ENCODE data around the gene MANBA.

Gene MANBA

DNA sequence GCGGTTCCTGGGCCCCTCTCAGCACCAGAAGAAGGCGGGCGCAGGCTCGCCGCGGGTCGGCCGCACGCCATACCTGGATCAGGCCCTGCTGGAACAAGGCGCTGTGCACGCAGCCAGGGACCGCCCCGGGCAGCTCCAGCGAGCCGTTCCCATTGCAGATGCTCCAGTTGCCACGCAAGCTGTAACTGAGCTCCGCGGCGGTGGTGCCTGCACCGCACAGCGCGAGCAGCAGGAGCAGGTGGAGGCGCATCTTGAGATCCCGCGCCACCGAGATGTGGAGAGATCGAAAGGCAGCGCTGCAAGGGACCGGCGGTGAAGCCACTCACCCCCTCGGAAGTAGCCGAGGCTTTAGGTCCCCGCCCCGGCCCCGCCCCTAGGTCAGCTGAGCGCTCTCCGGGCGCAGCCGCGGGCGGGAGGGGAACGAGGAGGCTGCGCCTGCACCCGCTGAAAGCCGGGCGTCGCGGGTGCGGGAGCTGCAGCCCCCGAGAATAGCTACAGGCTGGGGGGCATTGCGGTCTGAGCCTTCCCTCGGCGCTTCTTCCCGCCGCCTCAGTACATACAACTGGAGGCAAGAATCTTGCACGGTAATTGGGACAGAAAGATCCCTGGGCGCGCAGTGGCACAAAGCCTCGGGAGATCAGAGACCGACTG is at the start of gene MANBA:
Gene MANBA (minus strand): TSS at position 324 of the 651 bp plus-strand sequence. CDS start 74 bp downstream, at position 250.
- DNase-seq: peak; percentile 19 to 90 (median 78)

DNA sequence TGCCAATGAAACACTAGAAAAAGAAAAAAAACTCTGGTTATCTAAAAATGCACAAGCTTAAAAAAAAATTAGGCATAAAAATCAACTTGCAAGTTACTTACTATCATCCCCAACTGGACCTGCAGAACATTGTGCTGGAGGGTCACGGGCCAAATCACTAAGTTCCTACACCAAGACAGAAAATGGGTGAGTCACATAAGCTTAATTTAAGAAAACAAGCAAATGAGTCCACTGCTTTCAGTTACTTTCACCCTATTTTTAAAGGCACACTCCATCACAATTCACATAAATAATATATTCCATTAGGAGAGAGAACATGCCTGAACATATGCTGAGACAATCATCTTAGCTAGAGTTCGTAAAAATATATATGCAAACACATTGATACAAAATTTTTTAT is 48.9 kb upstream of the MANBA start:
- no peak for DNase-seq

DNA sequence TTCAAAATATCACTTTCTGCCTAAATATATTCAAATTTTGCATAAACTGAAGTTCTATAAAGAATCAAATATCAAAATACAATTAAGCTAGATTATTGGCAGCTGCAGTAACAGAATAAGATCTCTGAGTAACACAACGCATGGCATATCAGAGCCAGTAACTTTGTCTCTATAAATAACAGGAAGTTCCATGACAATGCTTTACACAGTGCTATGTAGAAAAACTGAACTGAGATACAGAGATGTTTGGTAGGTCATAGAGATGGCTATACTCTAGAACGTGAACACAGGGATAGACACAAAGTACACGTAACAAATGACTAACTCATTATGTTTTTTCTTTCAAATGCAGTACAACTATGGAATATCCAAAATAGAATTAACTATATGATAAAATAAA is 48.4 kb upstream of the MANBA start:
- no peak for DNase-seq

DNA sequence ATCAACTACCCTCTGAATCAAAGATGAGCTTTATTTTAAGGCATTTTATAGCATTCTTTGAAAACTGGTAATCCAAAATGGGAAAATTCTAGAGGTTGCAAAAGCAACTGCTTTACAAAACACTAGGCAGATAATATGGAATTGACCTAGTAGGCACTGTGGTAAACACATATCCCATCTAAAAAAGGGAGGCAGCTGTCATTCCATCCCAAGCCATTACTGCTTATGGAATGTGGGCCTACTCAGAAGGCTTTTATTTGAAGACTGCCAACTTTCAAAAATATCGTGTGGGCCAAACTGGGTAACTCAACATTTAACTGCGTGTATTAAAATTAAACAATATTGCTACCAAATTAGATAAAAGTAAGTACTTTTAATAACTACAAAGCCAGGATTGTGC is 47.2 kb upstream of the MANBA start:
- no peak for DNase-seq

DNA sequence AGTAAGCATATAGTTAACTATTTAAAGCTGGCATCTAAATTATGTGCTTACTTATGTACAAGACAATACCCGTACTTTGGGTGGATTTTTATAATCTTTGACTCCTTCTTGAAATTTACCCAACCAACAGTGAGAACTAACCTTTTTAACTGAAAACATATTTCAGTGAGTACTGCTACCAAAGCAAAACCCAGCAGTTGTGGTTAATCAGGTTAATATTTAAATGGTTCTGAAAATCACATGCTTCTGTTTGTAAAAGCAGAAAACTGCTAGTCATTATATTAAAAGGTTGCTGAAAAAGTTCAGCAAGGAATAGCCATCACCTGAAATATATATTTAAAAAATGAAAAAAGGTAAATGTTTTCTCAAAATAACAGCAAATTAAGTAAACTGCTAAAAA is 46.6 kb upstream of the MANBA start:
- DNase-seq: no peak

DNA sequence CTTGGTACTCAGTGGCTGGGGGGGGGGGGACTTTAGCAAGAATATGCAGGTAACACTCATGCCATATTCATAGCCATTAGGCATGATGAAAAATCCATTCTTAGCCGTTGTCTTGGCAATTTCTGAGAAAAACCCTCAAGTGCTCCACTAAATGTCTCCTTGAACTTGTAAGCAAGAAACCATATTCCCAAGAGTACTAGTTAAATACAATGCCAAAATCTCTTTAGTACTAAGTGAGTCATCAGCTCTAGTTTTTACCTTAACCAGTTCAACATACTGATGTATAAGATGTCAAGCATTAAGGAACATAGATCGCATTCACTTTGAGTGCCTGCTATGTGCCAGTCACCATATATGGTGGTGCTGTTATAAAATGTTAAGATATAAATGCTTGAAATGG is 39.0 kb upstream of the MANBA start:
- no peak for DNase-seq

DNA sequence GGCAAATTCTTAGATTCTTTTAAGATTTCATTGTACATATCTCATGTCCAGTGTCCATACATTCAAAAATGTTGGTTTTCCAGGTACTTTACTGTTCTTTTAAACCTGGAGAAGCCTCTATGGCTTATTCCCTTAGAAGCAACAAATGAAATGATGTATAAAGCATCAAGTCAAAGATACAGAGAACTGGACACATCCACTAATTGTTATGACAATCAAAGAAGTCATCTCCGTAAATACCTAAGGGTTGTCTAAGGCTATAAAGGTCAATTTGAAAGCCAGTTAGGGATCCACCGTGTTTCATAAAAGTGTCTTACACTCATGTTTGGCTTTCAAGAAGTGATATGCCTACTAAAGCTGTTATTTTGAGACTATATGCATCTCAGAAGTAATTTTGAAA is 34.2 kb upstream of the MANBA start:
- no peak for DNase-seq

DNA sequence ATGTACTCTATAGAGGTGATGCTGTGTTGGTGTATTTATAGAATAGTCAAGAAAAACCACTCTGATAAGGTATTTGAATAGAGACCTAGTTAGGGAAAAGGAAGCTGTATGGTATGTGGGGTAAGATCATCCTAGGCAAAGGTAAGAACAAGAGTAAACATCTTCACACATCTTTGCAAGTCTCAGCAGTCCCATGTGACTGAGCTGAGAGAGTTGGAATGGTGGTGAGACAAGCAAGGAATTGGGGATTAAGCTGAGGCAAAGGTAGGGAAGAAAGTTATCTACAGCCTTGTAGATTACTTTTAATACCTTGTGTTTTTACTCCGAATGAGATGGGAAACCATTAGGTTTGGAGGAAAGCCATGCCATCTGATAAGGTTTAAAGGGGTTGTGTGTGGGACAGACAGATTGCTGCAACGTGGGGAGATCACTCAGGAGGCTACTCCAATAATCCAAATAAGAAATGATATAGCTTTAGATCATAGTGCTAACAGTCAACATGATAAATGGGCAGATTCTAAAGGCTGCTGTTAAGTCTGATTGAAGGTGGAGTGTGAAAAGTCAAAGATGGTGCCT is 31.7 kb upstream of the MANBA start:
- DNase-seq: no peak

DNA sequence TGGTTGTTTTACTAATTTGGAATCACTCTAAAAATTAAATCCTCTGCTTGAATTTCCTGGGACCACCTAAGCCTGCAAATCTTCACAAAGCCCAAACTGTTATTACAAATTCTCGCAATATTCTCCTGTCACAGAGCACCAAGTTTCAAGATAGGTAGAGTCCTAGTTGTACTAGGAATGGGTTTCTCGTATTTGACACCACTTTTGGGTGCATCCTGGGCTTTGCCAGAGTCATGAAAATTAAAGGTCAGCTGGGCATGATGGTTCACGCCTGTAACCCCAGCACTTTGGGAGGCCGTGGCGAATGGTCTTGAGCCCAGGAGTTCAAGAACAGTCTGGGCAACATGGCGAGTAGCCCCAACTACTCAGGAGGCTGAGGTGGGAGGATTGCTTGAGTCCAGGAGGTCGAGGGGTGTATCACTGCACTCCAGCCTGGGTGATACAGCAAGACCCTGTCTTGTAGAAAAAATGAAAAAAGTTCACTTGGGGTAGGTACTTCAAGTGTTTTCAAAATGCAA is 30.6 kb upstream of the MANBA start:
- no peak for DNase-seq

DNA sequence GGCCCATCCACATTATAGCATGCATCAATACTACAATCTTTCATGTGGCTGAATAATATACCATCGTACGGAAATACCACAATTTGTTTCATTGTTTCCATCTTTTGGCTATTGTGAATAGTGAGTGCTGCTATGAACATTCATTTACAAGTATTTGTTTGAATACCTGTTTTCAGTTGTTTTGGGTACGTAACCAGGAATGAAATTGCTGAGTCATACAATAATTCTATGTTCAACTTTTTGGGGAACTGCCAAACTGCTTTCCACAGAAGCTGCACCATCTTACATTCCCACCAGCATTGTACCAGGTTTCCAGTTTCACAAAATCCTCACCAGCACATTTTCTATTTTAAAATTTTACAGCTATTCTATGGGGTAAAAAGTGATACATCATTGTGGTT is 28.5 kb upstream of the MANBA start:
- DNase-seq: no peak

DNA sequence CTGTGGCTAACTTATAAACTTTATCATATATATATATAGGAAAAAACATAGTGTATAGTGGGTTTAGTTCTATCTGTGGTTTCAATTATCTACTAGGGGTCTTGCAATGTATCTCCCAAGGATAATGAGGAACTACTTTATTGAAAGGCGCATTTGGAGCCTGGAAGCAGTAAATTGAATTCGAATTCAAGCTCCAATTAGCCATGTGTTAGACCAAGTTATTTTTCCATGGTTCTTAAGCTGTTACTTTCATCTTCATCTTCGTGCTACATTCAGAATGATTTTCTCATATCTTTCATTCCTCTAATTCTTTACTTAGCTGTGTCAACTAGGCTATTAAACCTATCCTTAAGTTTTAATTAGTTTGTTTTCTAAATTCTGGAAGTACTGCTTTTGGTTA is 27.2 kb upstream of the MANBA start:
- DNase-seq: no peak

DNA sequence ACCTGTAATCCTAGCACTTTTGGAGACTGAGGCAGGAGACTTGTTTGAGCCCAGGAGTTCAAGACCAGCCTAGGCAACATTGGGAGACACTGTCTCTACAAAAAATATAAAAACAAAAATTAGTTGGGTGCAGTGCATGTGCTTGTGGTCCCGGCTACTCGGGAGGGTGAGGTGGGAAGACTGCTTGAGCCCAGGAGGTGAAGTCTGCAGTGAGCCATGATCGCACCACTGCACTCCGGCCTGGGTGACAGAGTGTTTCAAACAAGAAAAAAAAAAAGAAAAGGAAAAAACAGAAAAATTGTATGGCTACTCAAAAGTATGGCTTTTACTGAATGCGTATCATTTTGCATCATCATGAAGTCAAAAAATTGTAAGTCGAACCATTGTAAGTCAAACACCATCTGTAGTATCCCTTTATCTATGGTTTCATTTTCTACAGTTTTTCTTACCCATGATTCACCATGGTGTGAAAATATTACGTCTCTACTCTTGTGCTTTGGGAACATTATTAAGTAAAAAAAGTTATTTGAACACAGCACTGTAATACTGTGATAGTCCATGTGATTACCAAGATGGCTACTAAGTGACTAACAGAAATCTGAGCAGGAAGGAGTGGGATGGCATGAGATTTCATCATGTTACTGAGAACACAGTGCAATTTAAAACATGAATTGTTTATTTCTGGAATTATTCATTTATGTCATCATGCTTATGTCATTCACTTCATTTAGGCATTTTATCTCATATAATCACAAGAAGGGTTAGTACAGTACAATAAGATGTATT is 26.5 kb upstream of the MANBA start:
- DNase-seq: no peak

DNA sequence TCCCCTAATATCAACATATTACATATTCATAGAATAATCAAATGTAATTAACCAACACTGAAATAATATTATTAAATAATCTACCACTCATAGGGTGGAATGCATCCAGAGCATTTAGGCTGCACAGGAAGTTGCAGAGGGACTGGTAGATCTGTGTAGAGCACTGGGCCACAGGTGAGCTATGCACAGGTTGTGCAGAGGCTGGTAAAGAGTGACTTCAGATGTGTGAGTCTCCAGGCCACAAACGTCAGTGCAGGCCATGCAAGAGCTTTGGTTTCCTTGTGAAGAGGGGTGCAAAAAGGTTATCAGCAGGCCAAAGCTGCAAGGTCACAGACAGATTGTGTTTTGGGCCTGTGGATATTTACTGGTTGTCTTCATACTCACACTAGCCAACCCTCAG is 25.5 kb upstream of the MANBA start:
- DNase-seq: no peak

DNA sequence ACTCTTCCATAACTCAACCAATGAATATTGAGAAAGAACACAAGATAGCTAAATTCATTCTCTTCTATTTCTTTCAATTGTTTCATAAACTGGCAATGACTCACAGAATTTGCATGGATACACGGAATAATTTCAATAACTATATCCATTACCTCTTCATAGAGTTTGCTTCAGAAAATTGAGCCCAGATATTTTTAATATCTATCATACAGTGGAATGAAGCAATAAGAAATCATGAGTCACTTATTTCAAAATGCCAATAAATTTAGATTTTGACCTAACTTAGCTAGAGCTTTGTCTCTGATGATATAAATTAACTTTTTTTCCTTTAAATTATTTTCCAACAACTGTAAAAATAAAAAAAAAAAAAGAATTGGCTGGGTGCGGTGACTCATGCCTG is 22.2 kb upstream of the MANBA start:
- DNase-seq: no peak

DNA sequence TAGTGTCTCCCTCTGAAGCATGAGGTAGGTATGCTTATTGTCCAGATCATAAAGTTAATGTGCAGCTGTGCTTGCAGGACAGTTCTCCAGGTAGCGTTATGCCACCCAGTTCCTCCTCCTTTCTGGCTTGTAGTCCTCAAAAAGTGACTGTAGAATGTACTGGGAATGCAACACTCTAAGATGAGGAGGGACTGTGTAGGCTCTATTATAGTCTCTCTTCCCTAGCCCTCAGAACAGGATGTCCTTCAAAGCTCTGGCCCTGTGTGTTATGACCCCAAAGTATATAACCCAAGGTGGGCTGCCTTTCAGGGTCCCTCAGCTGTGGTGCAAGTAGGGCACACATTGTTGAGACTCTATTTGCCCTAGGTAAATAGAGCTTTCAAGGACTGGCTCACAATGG is 20.8 kb upstream of the MANBA start:
- no peak for DNase-seq

DNA sequence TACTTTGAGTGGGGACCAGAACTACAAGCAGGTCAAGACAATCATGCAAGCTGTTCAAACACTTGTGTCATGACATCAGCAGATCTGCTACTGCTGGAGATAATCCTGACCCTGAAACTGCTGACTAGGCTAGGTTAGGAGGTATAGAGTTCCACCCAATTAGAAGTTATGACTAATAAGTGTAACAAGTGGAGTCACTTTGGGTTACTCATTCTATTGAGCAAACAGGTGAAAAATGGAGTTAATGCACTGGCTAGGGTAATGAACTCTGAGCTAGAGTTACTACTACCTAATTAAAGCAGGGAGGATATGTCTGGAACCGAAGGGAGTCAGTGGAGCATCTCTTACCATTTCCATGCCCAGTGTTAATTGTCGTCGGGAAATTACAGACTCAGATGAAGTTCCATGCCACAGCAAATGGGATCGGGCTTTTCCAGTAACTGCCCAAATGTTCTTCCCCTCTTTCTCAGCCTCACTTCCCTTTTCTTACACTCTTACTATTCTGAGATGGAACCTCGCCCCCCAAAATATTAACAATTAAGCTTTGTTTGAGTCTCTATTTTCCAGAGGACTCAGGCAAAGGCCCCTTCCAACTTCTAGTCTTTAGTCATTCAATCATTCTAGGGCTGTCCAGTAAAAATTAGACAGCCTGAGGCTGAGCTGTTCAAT is 19.8 kb upstream of the MANBA start:
- no peak for DNase-seq

DNA sequence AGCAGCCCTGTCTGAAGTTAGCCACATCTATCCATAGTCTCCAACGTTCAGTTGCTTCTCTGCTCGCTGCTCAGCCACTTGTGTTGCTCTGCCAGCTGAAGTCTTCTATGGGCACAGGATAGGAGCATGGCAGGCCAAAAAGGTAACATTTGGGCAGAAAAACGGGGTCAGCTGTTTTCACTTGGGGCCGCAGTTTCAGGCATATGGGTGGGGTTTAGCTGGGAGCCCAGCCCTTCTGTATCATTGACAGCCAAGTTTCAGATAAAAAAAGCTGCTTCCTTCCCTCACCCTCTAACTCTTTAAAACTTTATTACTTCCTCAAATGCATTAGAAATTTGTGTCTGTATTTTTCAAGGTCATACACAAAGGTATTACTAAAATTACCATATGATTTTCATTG is 18.4 kb upstream of the MANBA start:
- DNase-seq: no peak

DNA sequence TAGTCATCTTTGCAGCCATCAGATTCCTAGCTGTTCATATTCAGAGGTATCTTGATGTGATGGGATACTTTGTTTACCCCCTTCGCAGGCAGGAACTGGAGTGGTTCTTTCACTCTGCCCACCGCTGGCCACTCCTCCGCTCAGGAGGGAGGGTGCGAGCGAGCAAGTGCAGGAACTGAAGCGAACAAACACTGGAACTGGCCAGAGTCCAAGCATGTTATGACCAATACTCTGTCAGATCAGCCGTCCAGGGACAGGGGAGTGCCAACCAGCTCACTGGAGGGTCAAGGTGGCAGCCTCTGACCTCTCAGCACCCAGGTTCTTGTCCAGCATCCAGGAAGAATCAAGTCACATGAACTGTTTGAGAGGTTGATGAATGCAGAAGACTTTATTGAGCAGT is 18.0 kb upstream of the MANBA start:
- DNase-seq: peak in 1 of 56 donors; percentile 21

DNA sequence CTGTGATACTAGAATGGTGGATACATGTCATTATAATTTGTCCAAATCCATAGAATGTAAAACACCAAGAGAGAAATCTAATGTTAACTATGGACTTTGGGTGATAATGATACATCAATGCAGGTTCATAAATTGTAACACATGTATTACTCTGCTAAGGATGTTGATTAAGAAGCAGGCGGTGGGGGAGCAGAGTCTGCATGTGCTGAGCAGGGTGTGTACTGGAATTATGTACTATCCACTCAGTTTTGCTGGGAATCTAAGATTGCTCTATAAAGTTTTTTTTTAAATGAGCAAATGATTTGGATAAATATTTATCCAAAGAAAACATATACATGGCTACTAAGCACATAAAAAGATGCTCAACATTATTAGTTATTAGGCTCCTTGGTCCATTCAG is 15.0 kb upstream of the MANBA start:
- no peak for DNase-seq

DNA sequence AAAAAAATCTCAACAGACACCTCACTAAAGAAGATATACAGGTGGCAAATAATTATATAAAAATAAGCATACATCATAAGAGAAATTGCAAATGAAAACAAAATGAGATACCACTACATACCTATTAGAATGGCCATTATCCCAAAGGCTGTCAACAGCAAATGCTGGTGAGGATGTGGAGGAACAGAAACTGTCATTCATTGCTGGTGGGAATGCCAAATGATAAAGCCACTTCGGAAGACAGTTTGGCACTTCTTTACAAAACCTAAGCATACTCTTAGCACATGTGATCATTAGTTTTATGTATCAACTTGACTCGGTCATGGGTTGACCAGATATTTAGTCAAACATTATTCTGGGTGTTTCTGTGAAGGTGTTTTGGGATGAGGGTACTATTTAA is 13.5 kb upstream of the MANBA start:
- no peak for DNase-seq

DNA sequence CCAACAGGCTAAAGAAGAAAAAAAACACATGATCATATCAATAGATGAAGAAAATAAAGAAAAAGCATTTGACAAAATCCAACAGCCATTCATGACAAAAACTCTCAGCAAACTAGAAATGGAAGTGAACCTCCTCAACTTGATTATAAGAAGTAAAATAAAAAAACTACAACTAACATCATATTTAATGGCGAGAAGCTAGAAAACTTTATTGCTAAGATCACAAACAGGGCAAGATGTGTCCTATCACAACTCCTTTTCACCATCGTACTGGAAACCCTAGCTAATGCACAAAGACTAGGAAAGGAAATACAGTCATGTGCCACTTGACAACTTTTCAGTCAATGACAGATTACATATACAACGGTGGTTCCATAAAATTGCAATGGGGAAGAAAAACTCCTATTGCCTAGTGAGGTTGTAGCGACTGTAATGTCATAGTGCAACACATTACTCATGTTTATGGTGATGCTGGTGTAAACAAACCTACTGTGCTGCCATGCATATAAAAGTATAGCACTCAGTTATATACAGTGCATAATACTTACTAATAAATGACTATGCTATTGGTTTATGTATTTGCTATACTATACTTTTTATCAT is 12.1 kb upstream of the MANBA start:
- DNase-seq: no peak

DNA sequence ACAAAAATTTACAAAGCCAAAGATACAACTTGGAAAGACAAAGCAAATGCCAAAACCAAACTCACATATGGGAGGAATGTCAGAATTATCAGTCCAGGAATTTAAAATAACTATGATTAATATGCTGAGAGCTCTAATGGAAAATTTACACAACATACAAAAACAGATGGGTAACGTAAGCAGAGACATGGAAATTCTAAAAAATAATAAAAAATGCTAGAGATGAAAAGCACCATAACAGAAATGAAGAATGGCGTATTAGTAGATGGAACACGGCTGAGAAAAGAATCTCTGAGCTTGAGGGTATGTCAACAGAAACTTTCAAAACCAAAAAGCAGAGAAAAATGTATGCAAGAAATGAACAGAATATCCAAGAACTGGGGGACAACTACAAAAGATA is 4.1 kb upstream of the MANBA start:
- no peak for DNase-seq
